Liver (tissue), 3 donors: ENCODE data around the gene INSC.

Experiments used
- EGR1 ChIP-seq, 2 donors: IDR thresholded peaks; 2 replicates each; pipeline ENCODE4 v1.6.1; 2016 to 2018; ENCODE audit warnings: antibody characterized with exemption in 2 of 2, low read depth in 2 of 2
- GABPA ChIP-seq, 2 donors: IDR thresholded peaks in 1 of 2; conservative IDR thresholded peaks in 1 of 2; 2 replicates each; pipeline ENCODE4 v1.6.1; 2016; ENCODE audit warnings: antibody characterized with exemption in 2 of 2, mild to moderate bottlenecking in 1 of 2, moderate library complexity in 1 of 2
- TAF1 ChIP-seq: conservative IDR thresholded peaks from 2 replicates; pipeline ENCODE4 v1.6.1; 2016; ENCODE audit warnings: antibody characterized with exemption, mild to moderate bottlenecking
- YY1 ChIP-seq: IDR thresholded peaks from 2 replicates; pipeline ENCODE4 v1.6.1; 2016; ENCODE audit warnings: antibody characterized with exemption, mild to moderate bottlenecking
- TF ChIP-seq, protein P1 (sequence below): fragments of 150-350 bp; IDR thresholded peaks from 2 replicates; pipeline ENCODE4 v1.5.1; 2017; ENCODE audit warnings: improper control_type of control experiment, low read depth, low read length; ENCODE audit not compliant: missing input control
- TF ChIP-seq, protein P2 (sequence below): IDR thresholded peaks from 2 replicates; pipeline ENCODE4 v1.6.1; 2016; ENCODE audit warnings: antibody characterized with exemption
- TF ChIP-seq, protein P3 (sequence below): IDR thresholded peaks from 2 replicates; pipeline ENCODE4 v1.6.1; 2016; ENCODE audit warnings: antibody characterized with exemption, mild to moderate bottlenecking
- TF ChIP-seq, protein P4 (sequence below): IDR thresholded peaks from 2 replicates; pipeline ENCODE4 v1.6.1; 2016; ENCODE audit warnings: antibody characterized with exemption
- donor health status: healthy.
- donor health status: healthy.

DNA sequence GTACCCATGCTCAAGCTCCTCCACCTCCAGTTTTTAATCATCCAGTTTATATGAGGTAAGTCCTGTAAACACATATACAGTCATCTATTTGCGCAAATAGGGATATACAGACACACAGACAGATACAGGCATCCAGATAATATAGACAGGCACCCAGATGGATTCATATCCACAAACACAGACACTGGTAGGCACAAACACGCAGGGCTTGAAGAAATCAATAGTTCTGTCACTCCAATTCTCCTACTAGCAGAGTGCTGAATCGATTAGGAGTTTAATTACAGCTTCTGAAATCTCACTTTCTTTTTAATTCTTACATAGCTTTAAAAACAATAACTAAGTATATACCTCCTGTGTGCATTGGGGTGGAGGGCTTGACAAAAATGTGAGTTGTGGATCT is 56.0 kb downstream of the INSC start:
- TF ChIP-seq, protein P1, sequence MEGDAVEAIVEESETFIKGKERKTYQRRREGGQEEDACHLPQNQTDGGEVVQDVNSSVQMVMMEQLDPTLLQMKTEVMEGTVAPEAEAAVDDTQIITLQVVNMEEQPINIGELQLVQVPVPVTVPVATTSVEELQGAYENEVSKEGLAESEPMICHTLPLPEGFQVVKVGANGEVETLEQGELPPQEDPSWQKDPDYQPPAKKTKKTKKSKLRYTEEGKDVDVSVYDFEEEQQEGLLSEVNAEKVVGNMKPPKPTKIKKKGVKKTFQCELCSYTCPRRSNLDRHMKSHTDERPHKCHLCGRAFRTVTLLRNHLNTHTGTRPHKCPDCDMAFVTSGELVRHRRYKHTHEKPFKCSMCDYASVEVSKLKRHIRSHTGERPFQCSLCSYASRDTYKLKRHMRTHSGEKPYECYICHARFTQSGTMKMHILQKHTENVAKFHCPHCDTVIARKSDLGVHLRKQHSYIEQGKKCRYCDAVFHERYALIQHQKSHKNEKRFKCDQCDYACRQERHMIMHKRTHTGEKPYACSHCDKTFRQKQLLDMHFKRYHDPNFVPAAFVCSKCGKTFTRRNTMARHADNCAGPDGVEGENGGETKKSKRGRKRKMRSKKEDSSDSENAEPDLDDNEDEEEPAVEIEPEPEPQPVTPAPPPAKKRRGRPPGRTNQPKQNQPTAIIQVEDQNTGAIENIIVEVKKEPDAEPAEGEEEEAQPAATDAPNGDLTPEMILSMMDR: no peak
- TF ChIP-seq EGR1 (IDR thresholded peaks at IDR 0.05; ENCODE audit: low read depth in 2 of 2) (no peak), YY1 (no peak), TAF1 (no peak), GABPA (IDR thresholded peaks at IDR 0.05 in 1 of 2, conservative IDR thresholded peaks at IDR 0.05 in 1 of 2) (no peak)
- TF ChIP-seq, protein P2, sequence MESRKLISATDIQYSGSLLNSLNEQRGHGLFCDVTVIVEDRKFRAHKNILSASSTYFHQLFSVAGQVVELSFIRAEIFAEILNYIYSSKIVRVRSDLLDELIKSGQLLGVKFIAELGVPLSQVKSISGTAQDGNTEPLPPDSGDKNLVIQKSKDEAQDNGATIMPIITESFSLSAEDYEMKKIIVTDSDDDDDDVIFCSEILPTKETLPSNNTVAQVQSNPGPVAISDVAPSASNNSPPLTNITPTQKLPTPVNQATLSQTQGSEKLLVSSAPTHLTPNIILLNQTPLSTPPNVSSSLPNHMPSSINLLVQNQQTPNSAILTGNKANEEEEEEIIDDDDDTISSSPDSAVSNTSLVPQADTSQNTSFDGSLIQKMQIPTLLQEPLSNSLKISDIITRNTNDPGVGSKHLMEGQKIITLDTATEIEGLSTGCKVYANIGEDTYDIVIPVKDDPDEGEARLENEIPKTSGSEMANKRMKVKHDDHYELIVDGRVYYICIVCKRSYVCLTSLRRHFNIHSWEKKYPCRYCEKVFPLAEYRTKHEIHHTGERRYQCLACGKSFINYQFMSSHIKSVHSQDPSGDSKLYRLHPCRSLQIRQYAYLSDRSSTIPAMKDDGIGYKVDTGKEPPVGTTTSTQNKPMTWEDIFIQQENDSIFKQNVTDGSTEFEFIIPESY: no peak
- TF ChIP-seq, protein P3, sequence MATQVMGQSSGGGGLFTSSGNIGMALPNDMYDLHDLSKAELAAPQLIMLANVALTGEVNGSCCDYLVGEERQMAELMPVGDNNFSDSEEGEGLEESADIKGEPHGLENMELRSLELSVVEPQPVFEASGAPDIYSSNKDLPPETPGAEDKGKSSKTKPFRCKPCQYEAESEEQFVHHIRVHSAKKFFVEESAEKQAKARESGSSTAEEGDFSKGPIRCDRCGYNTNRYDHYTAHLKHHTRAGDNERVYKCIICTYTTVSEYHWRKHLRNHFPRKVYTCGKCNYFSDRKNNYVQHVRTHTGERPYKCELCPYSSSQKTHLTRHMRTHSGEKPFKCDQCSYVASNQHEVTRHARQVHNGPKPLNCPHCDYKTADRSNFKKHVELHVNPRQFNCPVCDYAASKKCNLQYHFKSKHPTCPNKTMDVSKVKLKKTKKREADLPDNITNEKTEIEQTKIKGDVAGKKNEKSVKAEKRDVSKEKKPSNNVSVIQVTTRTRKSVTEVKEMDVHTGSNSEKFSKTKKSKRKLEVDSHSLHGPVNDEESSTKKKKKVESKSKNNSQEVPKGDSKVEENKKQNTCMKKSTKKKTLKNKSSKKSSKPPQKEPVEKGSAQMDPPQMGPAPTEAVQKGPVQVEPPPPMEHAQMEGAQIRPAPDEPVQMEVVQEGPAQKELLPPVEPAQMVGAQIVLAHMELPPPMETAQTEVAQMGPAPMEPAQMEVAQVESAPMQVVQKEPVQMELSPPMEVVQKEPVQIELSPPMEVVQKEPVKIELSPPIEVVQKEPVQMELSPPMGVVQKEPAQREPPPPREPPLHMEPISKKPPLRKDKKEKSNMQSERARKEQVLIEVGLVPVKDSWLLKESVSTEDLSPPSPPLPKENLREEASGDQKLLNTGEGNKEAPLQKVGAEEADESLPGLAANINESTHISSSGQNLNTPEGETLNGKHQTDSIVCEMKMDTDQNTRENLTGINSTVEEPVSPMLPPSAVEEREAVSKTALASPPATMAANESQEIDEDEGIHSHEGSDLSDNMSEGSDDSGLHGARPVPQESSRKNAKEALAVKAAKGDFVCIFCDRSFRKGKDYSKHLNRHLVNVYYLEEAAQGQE: no peak
- TF ChIP-seq, protein P4, sequence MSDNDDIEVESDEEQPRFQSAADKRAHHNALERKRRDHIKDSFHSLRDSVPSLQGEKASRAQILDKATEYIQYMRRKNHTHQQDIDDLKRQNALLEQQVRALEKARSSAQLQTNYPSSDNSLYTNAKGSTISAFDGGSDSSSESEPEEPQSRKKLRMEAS: no peak
